GM12891 (cell line): ENCODE measurements around the gene SRF.

ENCODE experiments used
- POLR2A ChIP-seq: IDR thresholded peaks from 2 replicates; pipeline ENCODE4 v1.6.1; 2011; ENCODE audit warnings: low read depth, low read length, control low read depth
- POLR2AphosphoS5 ChIP-seq: IDR thresholded peaks from 2 replicates; pipeline ENCODE4 v1.6.1; 2011; ENCODE audit warnings: low read depth, low read length, control low read depth
- POU2F2 ChIP-seq: IDR thresholded peaks from 2 replicates; pipeline ENCODE4 v1.6.1; 2011; ENCODE audit warnings: low read depth, mild to moderate bottlenecking, control low read depth, low read length, moderate library complexity

DNA sequence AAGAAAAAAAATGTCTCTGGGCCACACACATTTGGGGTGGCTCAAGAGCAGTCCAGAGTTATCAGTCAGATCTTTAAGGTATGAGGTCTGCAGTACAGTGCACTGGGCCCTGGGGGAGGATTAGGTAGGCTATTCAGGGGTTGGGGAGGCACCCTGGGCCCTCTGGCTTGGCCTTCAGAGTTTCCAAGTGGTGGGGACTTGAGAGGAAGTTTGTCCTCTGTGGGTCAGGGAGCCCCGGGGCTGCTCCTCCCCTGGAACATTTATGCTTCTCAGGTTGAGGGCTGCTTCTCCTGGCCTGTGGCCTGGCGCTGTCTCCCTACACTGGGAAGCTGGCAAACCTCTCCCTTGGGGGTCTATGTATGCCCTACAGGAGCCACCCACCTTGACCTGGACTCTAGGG is 48.9 kb upstream of the SRF start:
- TF ChIP-seq POLR2AphosphoS5 (no peak), POU2F2 (no peak), POLR2A (no peak)
